Measurements from ENCODE around the gene JOSD2.

Gene JOSD2

GRCh38 chr19:50552540-50552939 lies 41.5 kb upstream of the JOSD2 start:
- Histone ChIP-seq H3K4me1 (ENCODE audit: control insufficient read depth, insufficient read depth, low read length) (peaks cover 12% of the 10 kb centered on the region), H3K36me3 (ENCODE audit: control insufficient read depth in 2 of 2, insufficient read depth in 2 of 2, low read length in 2 of 2) (no peaks in the 10 kb centered on the region), H3K27ac (ENCODE audit: low read length) (no peak overlapping the region), H3K9ac (ENCODE audit: low read length in 2 of 2) (no peak overlapping the region), H3K9me3 (ENCODE audit: control insufficient read depth in 2 of 2, low read length in 2 of 2) (no peaks in the 10 kb centered on the region), H3K4me3 (ENCODE audit: low read length in 2 of 2) (no peak overlapping the region), H3K27me3 (ENCODE audit: control insufficient read depth in 1 of 2, insufficient read depth in 2 of 2, low read length in 2 of 2) (peaks cover 49 to 67% of the 10 kb centered on the region in 2 donors)

- H3K4me3 ChIP-seq (ENCODE audit: low read length in 2 of 2): peak overlapping the region in 1 of 2 donors; percentile 49
These were observed 40.8 kb upstream of the JOSD2 start for GRCh38 chr19:50551715-50552187.

GRCh38 chr19:50551034-50551714 lies 40.2 kb upstream of the JOSD2 start:
- Histone ChIP-seq H3K36me3 (ENCODE audit: control insufficient read depth in 2 of 2, insufficient read depth in 2 of 2, low read length in 2 of 2) (no peaks in the 10 kb centered on the region), H3K9ac (ENCODE audit: low read length in 2 of 2) (no peak overlapping the region), H3K27ac (ENCODE audit: low read length) (no peak overlapping the region), H3K4me3 (ENCODE audit: low read length in 2 of 2) (peak overlapping the region in 1 of 2 donors; percentile 49), H3K27me3 (ENCODE audit: control insufficient read depth in 1 of 2, insufficient read depth in 2 of 2, low read length in 2 of 2) (peaks cover 38 to 54% of the 10 kb centered on the region in 2 donors), H3K4me1 (ENCODE audit: control insufficient read depth, insufficient read depth, low read length) (peaks cover 7% of the 10 kb centered on the region), H3K9me3 (ENCODE audit: control insufficient read depth in 2 of 2, low read length in 2 of 2) (no peaks in the 10 kb centered on the region)

More at GRCh38 chr19:50551715-50552187, 40.8 kb upstream of the JOSD2 start:
- H3K27me3 ChIP-seq (ENCODE audit: control insufficient read depth in 1 of 2, insufficient read depth in 2 of 2, low read length in 2 of 2): peaks cover 42 to 60% of the 10 kb centered on the region in 2 donors
- H3K36me3 ChIP-seq (ENCODE audit: control insufficient read depth in 2 of 2, insufficient read depth in 2 of 2, low read length in 2 of 2): no peaks in the 10 kb centered on the region
- peaks cover 12% of the 10 kb centered on the region for H3K4me1 ChIP-seq (ENCODE audit: control insufficient read depth, insufficient read depth, low read length)
- H3K9me3 ChIP-seq (ENCODE audit: control insufficient read depth in 2 of 2, low read length in 2 of 2): no peaks in the 10 kb centered on the region
- H3K27ac ChIP-seq (ENCODE audit: low read length): no peak overlapping the region
- H3K9ac ChIP-seq (ENCODE audit: low read length in 2 of 2): no peak overlapping the region

- H3K9ac ChIP-seq (ENCODE audit: low read length in 2 of 2): no peak overlapping the region
These were observed 39.6 kb upstream of the JOSD2 start for GRCh38 chr19:50550594-50550966.

GRCh38 chr19:50549927-50550593 lies 39.1 kb upstream of the JOSD2 start:
- no peak overlapping the region for H3K27ac ChIP-seq (ENCODE audit: low read length)
- H3K9me3 ChIP-seq (ENCODE audit: control insufficient read depth in 2 of 2, low read length in 2 of 2): no peaks in the 10 kb centered on the region
- peaks cover 29 to 43% of the 10 kb centered on the region in 2 donors for H3K27me3 ChIP-seq (ENCODE audit: control insufficient read depth in 1 of 2, insufficient read depth in 2 of 2, low read length in 2 of 2)
- no peak overlapping the region for H3K9ac ChIP-seq (ENCODE audit: low read length in 2 of 2)
- H3K36me3 ChIP-seq (ENCODE audit: control insufficient read depth in 2 of 2, insufficient read depth in 2 of 2, low read length in 2 of 2): no peaks in the 10 kb centered on the region
- peaks cover 7% of the 10 kb centered on the region for H3K4me1 ChIP-seq (ENCODE audit: control insufficient read depth, insufficient read depth, low read length)
- H3K4me3 ChIP-seq (ENCODE audit: low read length in 2 of 2): no peak overlapping the region

More at GRCh38 chr19:50550594-50550966, 39.6 kb upstream of the JOSD2 start:
- no peaks in the 10 kb centered on the region for H3K9me3 ChIP-seq (ENCODE audit: control insufficient read depth in 2 of 2, low read length in 2 of 2)
- H3K27me3 ChIP-seq (ENCODE audit: control insufficient read depth in 1 of 2, insufficient read depth in 2 of 2, low read length in 2 of 2): peaks cover 34 to 48% of the 10 kb centered on the region in 2 donors
- H3K4me3 ChIP-seq (ENCODE audit: low read length in 2 of 2): no peak overlapping the region
- H3K36me3 ChIP-seq (ENCODE audit: control insufficient read depth in 2 of 2, insufficient read depth in 2 of 2, low read length in 2 of 2): no peaks in the 10 kb centered on the region
- no peak overlapping the region for H3K27ac ChIP-seq (ENCODE audit: low read length)
- H3K4me1 ChIP-seq (ENCODE audit: control insufficient read depth, insufficient read depth, low read length): peaks cover 7% of the 10 kb centered on the region

GRCh38 chr19:50549059-50549926 lies 38.3 kb upstream of the JOSD2 start:
- Histone ChIP-seq H3K4me1 (ENCODE audit: control insufficient read depth, insufficient read depth, low read length) (peaks cover 7% of the 10 kb centered on the region), H3K27me3 (ENCODE audit: control insufficient read depth in 1 of 2, insufficient read depth in 2 of 2, low read length in 2 of 2) (peaks cover 21 to 35% of the 10 kb centered on the region in 2 donors), H3K9me3 (ENCODE audit: control insufficient read depth in 2 of 2, low read length in 2 of 2) (no peaks in the 10 kb centered on the region), H3K9ac (ENCODE audit: low read length in 2 of 2) (no peak overlapping the region), H3K27ac (ENCODE audit: low read length) (no peak overlapping the region), H3K4me3 (ENCODE audit: low read length in 2 of 2) (no peak overlapping the region), H3K36me3 (ENCODE audit: control insufficient read depth in 2 of 2, insufficient read depth in 2 of 2, low read length in 2 of 2) (no peaks in the 10 kb centered on the region)

- H3K27me3 ChIP-seq (ENCODE audit: control insufficient read depth in 1 of 2, insufficient read depth in 2 of 2, low read length in 2 of 2): peaks cover 19 to 31% of the 10 kb centered on the region in 2 donors
- H3K4me1 ChIP-seq (ENCODE audit: control insufficient read depth, insufficient read depth, low read length): peaks cover 7% of the 10 kb centered on the region
- no peaks in the 10 kb centered on the region for H3K9me3 ChIP-seq (ENCODE audit: control insufficient read depth in 2 of 2, low read length in 2 of 2)
- H3K36me3 ChIP-seq (ENCODE audit: control insufficient read depth in 2 of 2, insufficient read depth in 2 of 2, low read length in 2 of 2): no peaks in the 10 kb centered on the region
- H3K4me3 ChIP-seq (ENCODE audit: low read length in 2 of 2): no peak overlapping the region
- no peak overlapping the region for H3K9ac ChIP-seq (ENCODE audit: low read length in 2 of 2)
- H3K27ac ChIP-seq (ENCODE audit: low read length): no peak overlapping the region
These were observed 37.4 kb upstream of the JOSD2 start for GRCh38 chr19:50548191-50549058.

GRCh38 chr19:50547385-50548190 lies 36.6 kb upstream of the JOSD2 start:
- Histone ChIP-seq H3K36me3 (ENCODE audit: control insufficient read depth in 2 of 2, insufficient read depth in 2 of 2, low read length in 2 of 2) (no peaks in the 10 kb centered on the region), H3K9ac (ENCODE audit: low read length in 2 of 2) (no peak overlapping the region), H3K4me3 (ENCODE audit: low read length in 2 of 2) (no peak overlapping the region), H3K27ac (ENCODE audit: low read length) (no peak overlapping the region), H3K27me3 (ENCODE audit: control insufficient read depth in 1 of 2, insufficient read depth in 2 of 2, low read length in 2 of 2) (peaks cover 14 to 23% of the 10 kb centered on the region in 2 donors), H3K9me3 (ENCODE audit: control insufficient read depth in 2 of 2, low read length in 2 of 2) (no peaks in the 10 kb centered on the region), H3K4me1 (ENCODE audit: control insufficient read depth, insufficient read depth, low read length) (peaks cover 7% of the 10 kb centered on the region)

- Histone ChIP-seq H3K4me3 (ENCODE audit: low read length in 2 of 2) (no peak overlapping the region), H3K4me1 (ENCODE audit: control insufficient read depth, insufficient read depth, low read length) (peaks cover 5% of the 10 kb centered on the region), H3K9me3 (ENCODE audit: control insufficient read depth in 2 of 2, low read length in 2 of 2) (no peaks in the 10 kb centered on the region), H3K9ac (ENCODE audit: low read length in 2 of 2) (no peak overlapping the region), H3K27me3 (ENCODE audit: control insufficient read depth in 1 of 2, insufficient read depth in 2 of 2, low read length in 2 of 2) (peaks cover 8 to 18% of the 10 kb centered on the region in 2 donors), H3K36me3 (ENCODE audit: control insufficient read depth in 2 of 2, insufficient read depth in 2 of 2, low read length in 2 of 2) (no peaks in the 10 kb centered on the region), H3K27ac (ENCODE audit: low read length) (no peak overlapping the region)
These were observed 35.7 kb upstream of the JOSD2 start for GRCh38 chr19:50546527-50547221.
